Effector memory CD4-positive, alpha-beta T cell (primary cell): ENCODE data around the gene C11orf86.

Experiments
- DNase-seq, 3 donors: peaks; one replicate each; pipeline ENCODE4 v3.0.0-alpha.2; 2020
- H3K27ac ChIP-seq: 2 replicates; pipeline ENCODE4 v1.7.0; 2013; ENCODE audit warnings: mild to moderate bottlenecking, low read length, moderate library complexity; ENCODE audit not compliant: insufficient read depth, poor library complexity, severe bottlenecking
- H3K27me3 ChIP-seq: replicated peaks from 2 replicates; pipeline ENCODE4 v1.7.0; 2013; ENCODE audit warnings: mild to moderate bottlenecking, low read length; ENCODE audit not compliant: insufficient read depth, control insufficient read depth, poor library complexity, severe bottlenecking
- H3K36me3 ChIP-seq: 2 replicates; pipeline ENCODE4 v1.7.0; 2013; ENCODE audit warnings: mild to moderate bottlenecking, low read length, moderate library complexity; ENCODE audit not compliant: control insufficient read depth, insufficient read depth
- H3K4me1 ChIP-seq: 2 replicates; pipeline ENCODE4 v1.7.0; 2013; ENCODE audit warnings: low read length, mild to moderate bottlenecking; ENCODE audit not compliant: control insufficient read depth, insufficient read depth, poor library complexity, severe bottlenecking
- H3K4me3 ChIP-seq: 2 replicates; pipeline ENCODE4 v1.7.0; 2013; ENCODE audit warnings: low read length, low read depth, mild to moderate bottlenecking; ENCODE audit not compliant: insufficient read depth, poor library complexity, severe bottlenecking
- H3K9me3 ChIP-seq: 2 replicates; pipeline ENCODE4 v1.7.0; 2013; ENCODE audit warnings: mild to moderate bottlenecking, low read length, moderate library complexity; ENCODE audit not compliant: control insufficient read depth
- total RNA-seq, 3 donors: gene quantifications; one replicate each; lab custom pipeline; 2026; lab: John Stamatoyannopoulos, UW

C11orf86 gene, protein sequence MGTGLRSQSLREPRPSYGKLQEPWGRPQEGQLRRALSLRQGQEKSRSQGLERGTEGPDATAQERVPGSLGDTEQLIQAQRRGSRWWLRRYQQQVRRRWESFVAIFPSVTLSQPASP
- total RNA-seq, result 0 reads per million in 3 donors

DNA sequence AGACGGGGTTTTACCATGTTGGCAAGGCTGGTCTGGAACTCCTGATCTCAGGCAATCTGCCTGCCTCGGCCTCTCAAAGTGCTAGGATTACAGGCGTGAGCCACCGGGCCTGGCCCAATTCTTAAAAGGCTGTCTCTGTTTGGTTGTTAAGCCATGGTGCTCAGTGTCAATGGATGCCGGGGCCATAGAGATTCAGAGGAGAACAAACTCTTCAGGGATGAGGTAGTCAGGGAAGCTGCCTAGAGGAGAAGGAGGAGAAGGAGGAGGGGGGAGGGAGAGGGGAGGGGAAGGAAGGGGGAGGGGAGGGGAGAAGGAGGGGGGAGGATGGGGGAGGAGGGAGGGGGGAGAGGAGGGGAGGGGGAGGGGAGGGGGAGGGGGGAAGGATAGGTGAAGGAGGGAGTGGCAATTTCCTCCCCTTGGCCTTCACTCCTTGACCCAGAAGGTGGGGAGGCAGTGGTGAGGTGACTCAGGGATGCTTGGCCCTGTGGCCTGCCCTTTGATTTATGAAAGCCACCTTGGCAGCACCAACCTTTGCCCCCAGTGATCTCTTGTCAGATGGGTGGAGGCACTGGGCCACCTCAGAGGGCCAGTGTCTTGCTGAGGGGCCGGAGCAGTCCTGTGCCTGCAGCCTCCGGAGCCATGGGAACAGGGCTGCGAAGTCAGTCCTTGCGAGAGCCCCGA is at the start of gene C11orf86:
TSS of gene C11orf86 (plus strand) at position 581 of the 681 bp plus-strand sequence. CDS start at position 640, 59 bp downstream.
- no peak within 1 kb of the TSS for H3K4me3 ChIP-seq
- H3K27ac ChIP-seq, result no peak within 1 kb of the TSS
- H3K9me3 ChIP-seq, result no peaks in the 10 kb centered on the region
- no peaks in the 10 kb centered on the region for H3K36me3 ChIP-seq
- peaks cover 8% of the 10 kb centered on the region for H3K27me3 ChIP-seq
- H3K4me1 ChIP-seq, result no peaks in the 10 kb centered on the region
- DNase-seq, result no peak

DNA sequence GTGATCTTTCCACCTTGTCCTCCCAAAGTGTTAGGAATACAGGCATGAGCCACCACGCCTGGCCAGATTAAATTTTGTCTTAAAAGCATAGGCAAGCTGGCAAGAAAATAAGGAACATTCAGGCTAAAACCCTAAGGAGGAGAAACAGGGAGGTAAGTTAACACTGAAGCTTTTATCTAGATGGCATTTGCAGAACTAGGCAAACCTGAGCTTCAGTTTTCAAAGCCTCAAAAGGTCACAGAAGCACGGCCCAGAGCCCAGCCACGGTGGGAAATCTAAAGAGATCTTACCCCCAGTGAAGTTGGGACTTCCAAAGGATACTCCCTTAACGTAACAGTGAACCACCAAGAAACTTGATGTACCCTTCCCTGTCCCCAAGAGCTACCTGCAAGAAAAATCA is 45.4 kb upstream of the C11orf86 start:
- H3K27me3 ChIP-seq, result no peaks in the 10 kb centered on the region
- H3K27ac ChIP-seq, result no peak overlapping the region

DNA sequence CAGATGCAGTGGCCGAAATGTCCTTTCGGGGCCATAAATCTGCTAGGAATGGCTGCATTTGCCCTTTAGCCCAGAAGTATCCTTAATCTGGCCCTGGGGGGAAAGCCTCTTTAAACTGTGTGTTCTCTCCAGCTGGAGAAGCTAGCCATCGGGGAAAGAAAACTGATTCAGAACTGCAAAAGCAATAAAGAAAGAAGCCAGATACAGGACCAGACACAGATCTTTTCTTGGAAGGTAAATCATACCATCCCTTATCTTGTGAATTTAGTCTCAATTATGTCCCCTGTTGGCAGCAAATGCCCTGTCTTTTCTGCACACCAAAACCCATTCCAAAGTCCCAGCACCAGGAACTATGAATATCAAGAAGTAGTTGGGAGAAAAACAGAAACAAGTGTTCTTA is 42.6 kb upstream of the C11orf86 start:
- H3K9me3 ChIP-seq, result no peaks in the 10 kb centered on the region
- no peaks in the 10 kb centered on the region for H3K4me1 ChIP-seq
- H3K27me3 ChIP-seq, result no peaks in the 10 kb centered on the region
- no peak for DNase-seq
- H3K4me3 ChIP-seq, result no peak overlapping the region
- no peak overlapping the region for H3K27ac ChIP-seq
- H3K36me3 ChIP-seq, result no peaks in the 10 kb centered on the region

More for the DNA sequence above, 45.4 kb upstream of the C11orf86 start:
- Histone ChIP-seq H3K36me3 (no peaks in the 10 kb centered on the region), H3K4me1 (no peaks in the 10 kb centered on the region), H3K4me3 (no peak overlapping the region), H3K9me3 (no peaks in the 10 kb centered on the region)
- no peak for DNase-seq

DNA sequence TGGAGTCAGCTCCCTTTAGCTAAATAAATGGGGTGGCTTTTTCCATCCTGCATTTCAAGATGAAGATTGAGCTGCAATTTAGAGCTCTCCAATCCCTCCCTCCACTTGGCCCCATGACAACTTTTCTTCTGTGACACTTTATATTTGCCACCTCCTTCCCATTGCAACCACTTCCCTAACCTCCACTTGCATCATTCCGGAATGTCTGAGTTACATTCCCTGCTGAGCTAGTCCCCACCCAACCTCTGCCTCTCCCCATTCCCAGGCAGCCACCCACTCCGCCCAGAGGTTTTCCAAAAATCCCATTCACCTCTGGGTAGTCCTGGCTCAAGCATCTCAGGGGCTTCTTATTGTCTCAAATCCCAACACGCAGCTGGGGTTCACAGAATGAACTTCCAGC is 41.6 kb upstream of the C11orf86 start:
- Histone ChIP-seq H3K27me3 (no peaks in the 10 kb centered on the region), H3K27ac (no peak overlapping the region), H3K9me3 (no peaks in the 10 kb centered on the region), H3K36me3 (no peaks in the 10 kb centered on the region), H3K4me1 (no peaks in the 10 kb centered on the region), H3K4me3 (no peak overlapping the region)
- DNase-seq, result no peak

DNA sequence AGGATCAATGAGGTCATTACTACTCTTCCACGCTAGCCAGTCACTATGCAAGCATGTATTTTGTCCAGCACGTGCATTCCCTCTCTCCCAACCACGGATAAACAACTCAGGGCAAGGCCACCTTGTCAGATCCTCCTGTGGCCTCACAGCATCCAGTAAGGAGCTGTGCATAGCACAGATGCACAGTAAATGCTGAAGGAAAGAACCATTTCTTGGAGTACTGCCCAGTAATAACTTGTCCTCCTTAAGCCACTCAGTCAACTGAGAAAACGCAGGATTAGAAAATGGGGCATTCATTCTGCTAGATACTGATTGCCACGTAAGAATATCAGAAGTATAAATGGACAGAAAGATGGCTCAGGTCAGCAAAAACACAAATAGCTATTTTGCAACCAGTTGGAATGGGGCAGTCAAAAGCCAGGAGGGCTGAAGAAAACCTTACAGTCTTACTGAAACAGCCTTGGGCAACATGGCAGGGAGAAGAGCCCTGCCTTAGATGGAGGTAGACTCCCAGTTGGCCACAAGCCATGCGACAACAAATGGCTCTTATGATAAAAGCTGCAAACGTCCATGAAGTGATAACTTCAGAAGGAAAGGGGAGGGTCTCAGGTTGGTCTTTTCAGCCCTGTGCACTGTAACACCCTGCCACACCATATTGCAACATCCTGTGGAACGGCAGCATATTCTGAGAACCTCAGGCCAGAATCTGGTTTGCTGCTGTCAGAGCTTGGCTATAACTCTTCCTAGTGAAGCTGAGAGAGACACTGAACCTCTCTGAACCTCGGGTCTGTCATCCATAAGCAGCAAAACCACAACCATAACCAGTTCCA is 39.9 kb upstream of the C11orf86 start:
- H3K27me3 ChIP-seq, result no peaks in the 10 kb centered on the region
- no peaks in the 10 kb centered on the region for H3K36me3 ChIP-seq
- H3K9me3 ChIP-seq, result no peaks in the 10 kb centered on the region
- no peak overlapping the region for H3K27ac ChIP-seq
- no peaks in the 10 kb centered on the region for H3K4me1 ChIP-seq
- DNase-seq, result no peak
- H3K4me3 ChIP-seq, result no peak overlapping the region

DNA sequence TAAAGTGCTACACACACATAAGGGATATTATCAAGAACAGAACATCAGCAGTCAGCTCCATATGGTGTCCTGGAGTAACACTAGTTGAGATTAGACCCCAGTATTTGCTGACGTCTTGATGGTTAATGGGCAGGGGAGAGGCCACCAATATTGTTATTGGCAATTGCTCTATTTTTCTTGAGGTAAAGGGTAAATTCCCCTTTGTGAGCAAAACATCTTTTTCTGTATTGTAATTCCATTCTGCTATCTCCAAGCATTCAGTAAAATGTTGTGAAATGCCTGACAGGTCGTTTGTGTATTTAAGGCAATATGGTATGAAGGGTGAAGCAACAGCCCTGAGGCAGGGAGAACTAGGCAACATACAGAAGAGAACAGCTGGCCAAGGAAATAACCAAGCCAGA is 38.8 kb upstream of the C11orf86 start:
- DNase-seq, result no peak
- H3K27me3 ChIP-seq, result no peaks in the 10 kb centered on the region
- H3K4me3 ChIP-seq, result no peak overlapping the region
- no peaks in the 10 kb centered on the region for H3K9me3 ChIP-seq
- no peaks in the 10 kb centered on the region for H3K36me3 ChIP-seq
- no peaks in the 10 kb centered on the region for H3K4me1 ChIP-seq
- no peak overlapping the region for H3K27ac ChIP-seq

DNA sequence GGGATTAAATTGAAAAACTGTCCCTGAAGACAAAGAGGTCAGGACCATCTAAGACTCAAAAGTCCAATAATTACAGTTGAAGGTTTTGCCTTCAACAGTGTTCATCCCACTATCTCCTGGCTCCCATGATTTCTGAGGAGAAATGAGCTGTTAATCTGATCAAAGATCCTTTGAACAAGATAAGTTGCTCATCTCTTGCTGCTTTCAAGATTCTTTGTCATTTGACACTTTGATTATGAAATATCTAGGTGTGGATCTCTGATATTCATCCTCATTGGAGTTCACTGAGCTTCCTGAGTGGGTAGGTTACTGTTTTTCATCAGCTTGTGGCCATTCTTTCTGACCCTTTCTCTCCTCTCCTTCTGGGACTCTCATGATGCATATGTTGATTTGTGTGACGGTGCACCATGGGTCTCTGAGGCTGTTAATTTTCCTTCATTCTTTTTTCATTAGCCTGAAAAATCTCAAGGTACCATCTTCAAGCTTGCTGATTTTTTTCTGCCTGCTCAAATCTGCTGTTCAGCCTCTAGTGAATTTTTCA is 37.8 kb upstream of the C11orf86 start:
- no peak for DNase-seq
- no peaks in the 10 kb centered on the region for H3K9me3 ChIP-seq
- no peaks in the 10 kb centered on the region for H3K27me3 ChIP-seq
- no peak overlapping the region for H3K4me3 ChIP-seq
- no peak overlapping the region for H3K27ac ChIP-seq
- no peaks in the 10 kb centered on the region for H3K36me3 ChIP-seq
- H3K4me1 ChIP-seq, result no peaks in the 10 kb centered on the region

DNA sequence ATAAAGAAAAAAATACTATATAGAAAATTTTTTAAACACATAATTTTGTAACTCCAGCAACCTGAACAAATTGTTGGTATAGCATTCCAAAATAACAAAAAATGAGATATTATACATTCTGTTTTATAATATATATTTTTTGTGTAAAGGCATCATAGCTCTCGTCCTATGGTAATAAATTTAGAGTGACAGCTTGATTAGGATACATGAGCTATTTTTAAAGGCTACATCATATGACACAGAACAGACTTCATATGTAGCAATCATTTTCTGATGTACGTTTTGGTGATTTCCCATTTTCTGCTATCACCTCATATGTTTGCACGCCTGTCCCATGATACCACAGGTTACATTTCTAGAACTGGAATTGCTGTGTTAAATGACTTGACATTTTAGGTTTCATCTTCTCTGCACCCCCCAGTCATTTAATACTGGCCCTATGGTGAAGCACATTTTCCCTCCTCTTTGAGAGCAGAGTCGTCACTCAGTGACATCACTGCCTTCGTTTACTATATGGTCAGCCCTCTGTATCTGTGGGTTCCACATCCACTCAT is 36.4 kb upstream of the C11orf86 start:
- Histone ChIP-seq H3K4me3 (no peak overlapping the region), H3K4me1 (no peaks in the 10 kb centered on the region), H3K27me3 (no peaks in the 10 kb centered on the region), H3K9me3 (no peaks in the 10 kb centered on the region), H3K36me3 (no peaks in the 10 kb centered on the region), H3K27ac (no peak overlapping the region)
- no peak for DNase-seq

DNA sequence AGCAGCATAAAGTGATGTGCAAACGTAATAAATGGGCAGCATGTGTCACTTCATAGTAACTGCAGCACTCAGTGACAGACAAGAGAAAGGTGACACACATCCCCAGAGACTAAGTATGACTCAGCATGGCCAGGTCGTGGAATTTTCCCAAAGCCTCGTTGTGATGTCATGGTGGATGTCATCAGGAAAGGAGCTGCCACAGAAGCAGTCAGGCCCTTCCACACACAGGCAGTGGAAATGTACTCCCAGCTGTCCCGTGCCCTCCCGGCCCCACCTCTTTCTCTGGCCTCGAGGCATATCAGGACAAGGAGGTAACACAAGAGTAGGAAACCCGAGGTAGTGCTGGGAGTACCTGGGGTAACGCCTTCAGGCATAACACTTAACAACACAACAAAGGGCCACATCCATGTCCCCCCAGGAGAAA is 25.0 kb upstream of the C11orf86 start:
- H3K36me3 ChIP-seq, result no peaks in the 10 kb centered on the region

More for the DNA sequence above, 25.0 kb upstream of the C11orf86 start:
- no peaks in the 10 kb centered on the region for H3K4me1 ChIP-seq
- no peak overlapping the region for H3K27ac ChIP-seq
- H3K27me3 ChIP-seq, result no peaks in the 10 kb centered on the region
- no peak overlapping the region for H3K4me3 ChIP-seq
- H3K9me3 ChIP-seq, result no peaks in the 10 kb centered on the region
- DNase-seq, result no peak
